HEK293T (cell line): ENCODE measurements around the gene DDX24.

Source experiments
- BHLHE40 ChIP-seq: fragments of 450-650 bp; IDR thresholded peaks from 2 replicates; pipeline ENCODE4 v1.6.1; 2016; ENCODE audit warnings: mild to moderate bottlenecking, moderate library complexity, borderline replicate concordance
- ELF4 ChIP-seq: fragments of 450-650 bp; IDR thresholded peaks from 2 replicates; pipeline ENCODE4 v1.6.1; 2017; ENCODE audit warnings: antibody characterized with exemption
- FOXA1 ChIP-seq: fragments of 450-650 bp; IDR thresholded peaks from 2 replicates; pipeline ENCODE4 v1.6.1; 2016; ENCODE audit warnings: mild to moderate bottlenecking
- FOXK2 ChIP-seq: fragments of 450-650 bp; IDR thresholded peaks from 2 replicates; pipeline ENCODE4 v1.6.1; 2016; ENCODE audit warnings: mild to moderate bottlenecking
- FOXM1 ChIP-seq: fragments of 450-650 bp; IDR thresholded peaks from 2 replicates; pipeline ENCODE4 v1.6.1; 2017; ENCODE audit warnings: mild to moderate bottlenecking, borderline replicate concordance
- HDGF ChIP-seq: fragments of 450-650 bp; IDR thresholded peaks from 2 replicates; pipeline ENCODE4 v1.6.1; 2017; ENCODE audit warnings: antibody characterized with exemption, borderline replicate concordance
- SP1 ChIP-seq: fragments of 450-650 bp; IDR thresholded peaks from 2 replicates; pipeline ENCODE4 v1.6.1; 2017

DNA sequence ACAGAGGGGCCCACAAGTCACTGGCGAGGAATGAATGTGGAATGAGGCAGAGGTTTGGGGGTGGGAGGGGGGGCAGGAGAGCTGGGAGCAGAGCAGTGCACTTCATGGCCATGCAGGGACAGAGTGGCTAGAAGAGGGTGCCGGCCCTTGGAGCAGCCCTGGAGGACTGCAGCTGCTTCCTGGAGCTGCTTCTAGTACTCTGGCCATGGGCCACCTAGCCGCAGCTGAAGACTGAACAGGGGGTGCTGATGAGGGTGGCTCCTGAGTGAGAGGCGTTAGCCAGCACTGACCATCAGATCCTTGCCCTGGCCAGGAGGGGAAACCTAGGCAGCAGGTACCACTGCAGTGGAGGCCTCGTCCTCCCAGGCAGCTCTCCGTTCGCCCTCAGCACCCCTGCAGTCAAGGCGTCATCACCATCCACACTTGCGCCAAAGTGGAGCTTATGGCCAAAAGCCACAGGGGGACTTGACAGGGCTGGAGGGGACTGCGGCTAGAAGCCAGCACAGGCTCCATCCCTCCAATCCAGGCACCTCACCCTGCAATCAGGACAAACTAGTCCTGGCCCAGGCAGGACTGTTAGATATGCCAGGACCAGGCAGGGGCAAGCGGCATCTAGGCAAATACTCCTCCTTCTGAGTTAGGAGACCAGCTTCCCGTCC is 38.4 kb downstream of the DDX24 start:
- TF ChIP-seq FOXA1 = no peak
- no peak for TF ChIP-seq SP1
- TF ChIP-seq FOXK2 = no peak
- TF ChIP-seq HDGF = no peak
- TF ChIP-seq FOXM1 = no peak
- TF ChIP-seq ELF4 = no peak
- no peak for TF ChIP-seq BHLHE40
